HCT116 (cell line): ENCODE results near the gene CNTF. TPM values are rescaled to one million over a fixed set of nuclear protein-coding genes. Genes with fewer than 3 reads are reported as not detected.

ENCODE experiments used
- ATAC-seq: fragments of 200-7000 bp; cut with Tn5 transposase; 2 replicates; pipeline ENCODE4 v1.9.1; 2020; ENCODE audit warnings: mild to moderate bottlenecking, moderate library complexity
- BruUV-seq: library from RNA; stranded (reverse); fragments of 400-500 nt; replicated peaks from 2 replicates; lab custom pipeline; 2021; lab: Mats Ljungman, UMichigan
- CTCF ChIA-PET: fragments of 300-600 bp; sonication (Branson Sonifier 250); formaldehyde crosslinking; loops from one replicate; lab custom pipeline; 2021; ENCODE audit warnings: antibody characterized with exemption; lab: Charles Lee
- POLR2A ChIA-PET: fragments of 300-600, 350-600 bp; sonication (Branson Sonifier 250); formaldehyde crosslinking; loops from one replicate; lab custom pipeline; 2021; ENCODE audit warnings: antibody characterized with exemption; lab: Charles Lee
- RAD21 ChIA-PET, 2 experiments: fragments of 300-600 bp; sonication (Branson Sonifier 250); formaldehyde crosslinking; loops; one replicate each; lab custom pipeline; 2023; ENCODE audit warnings: low total read pairs in 2 of 2; ENCODE audit not compliant: uncharacterized antibody in 2 of 2, unreplicated experiment in 2 of 2, low non-redundant PET in 1 of 2; lab: Charles Lee
- DNase-seq: peaks from one replicate; pipeline ENCODE4 v3.0.0-alpha.2; 2010; ENCODE audit warnings: low read depth, low spot score
- H2AFZ ChIP-seq: fragments of 200-600 bp; shearing (Covaris generic), sonication (generic); 2 replicates; pipeline ENCODE4 v1.6.1; 2017; ENCODE audit warnings: low read depth, mixed run types, mixed read lengths, antibody characterized with exemption, low read length; ENCODE audit not compliant: poor library complexity, severe bottlenecking
- H3K27ac ChIP-seq: 2 replicates; pipeline ENCODE4 v1.5.1; 2012; ENCODE audit warnings: low read depth, low read length
- H3K27me3 ChIP-seq: fragments of 200-600 bp; sonication (generic); 2 replicates; pipeline ENCODE4 v1.6.1; 2016; ENCODE audit warnings: mixed run types, low read length, mixed read lengths; ENCODE audit not compliant: insufficient read depth
- H3K36me3 ChIP-seq, 2 experiments: fragments of 200-500 bp in 1 of 2; fragments of 200-600 bp in 1 of 2; sonication (Bioruptor generic) in 1 of 2; sonication (generic) in 1 of 2; 2 replicates each; pipeline versions ENCODE4 v1.5.1 to v1.6.1; 2014 to 2016; ENCODE audit warnings: low read length in 2 of 2, inconsistent platforms in 1 of 2, mixed read lengths in 1 of 2, mixed run types in 1 of 2; ENCODE audit not compliant: insufficient read depth in 2 of 2, control insufficient read depth in 1 of 2
- H3K4me1 ChIP-seq, 2 experiments: fragments of 200-600 bp in 1 of 2; sonication (generic) in 1 of 2; 2 replicates each; pipeline versions ENCODE4 v1.5.1 to v1.6.1; 2012 to 2017; ENCODE audit warnings: low read length in 2 of 2, inconsistent platforms in 1 of 2, mild to moderate bottlenecking in 1 of 2, mixed read lengths in 1 of 2, mixed run types in 1 of 2, moderate library complexity in 1 of 2; ENCODE audit not compliant: insufficient read depth in 2 of 2, control insufficient read depth in 1 of 2
- H3K4me2 ChIP-seq: fragments of 200-600 bp; sonication (generic); 2 replicates; pipeline ENCODE4 v1.6.1; 2017; ENCODE audit warnings: mixed run types, low read length, mixed read lengths
- H3K4me3 ChIP-seq, 2 experiments: fragments of 200-600 bp in 1 of 2; sonication (generic) in 1 of 2; replicated peaks in 1 of 2; 2 replicates each; pipeline ENCODE4 v1.5.1; 2011 to 2016; ENCODE audit warnings: low read length in 2 of 2, control low read depth in 1 of 2, low read depth in 1 of 2, mild to moderate bottlenecking in 1 of 2, mixed read lengths in 1 of 2, mixed run types in 1 of 2
- H3K79me2 ChIP-seq: fragments of 200-600 bp; sonication (generic); 2 replicates; pipeline ENCODE4 v1.6.1; 2017; ENCODE audit warnings: mild to moderate bottlenecking, mixed run types, low read length, moderate library complexity, mixed read lengths; ENCODE audit not compliant: insufficient read depth
- H3K9ac ChIP-seq: fragments of 200-600 bp; sonication (generic); 2 replicates; pipeline ENCODE4 v1.6.1; 2016; ENCODE audit warnings: low read length, mixed read lengths
- H3K9me2 ChIP-seq: fragments of 200-600 bp; sonication (generic), shearing (Covaris generic); 2 replicates; pipeline ENCODE4 v1.6.1; 2017; ENCODE audit warnings: mixed run types, mild to moderate bottlenecking, moderate library complexity; ENCODE audit not compliant: insufficient read depth
- H3K9me3 ChIP-seq, 2 experiments: fragments of 200-500 bp in 1 of 2; fragments of 200-600 bp in 1 of 2; sonication (Bioruptor generic) in 1 of 2; sonication (generic) in 1 of 2; 2 replicates each; pipeline ENCODE4 v1.6.1; 2014 to 2017; ENCODE audit warnings: low read length in 2 of 2, mixed read lengths in 2 of 2, inconsistent platforms in 1 of 2, low read depth in 1 of 2, mild to moderate bottlenecking in 1 of 2, mixed run types in 1 of 2, moderate library complexity in 1 of 2; ENCODE audit not compliant: control insufficient read depth in 1 of 2, insufficient read depth in 1 of 2
- H4K20me1 ChIP-seq: fragments of 200-600 bp; sonication (generic), shearing (Covaris generic); 2 replicates; pipeline ENCODE4 v1.6.1; 2017; ENCODE audit warnings: mixed run types, mild to moderate bottlenecking, moderate library complexity; ENCODE audit not compliant: insufficient read depth
- EGR1 ChIP-seq: IDR thresholded peaks from 2 replicates; pipeline ENCODE4 v1.6.1; 2012; ENCODE audit warnings: low read depth
- ELF1 ChIP-seq: IDR thresholded peaks from 2 replicates; pipeline ENCODE4 v1.6.1; 2012; ENCODE audit warnings: low read depth, borderline replicate concordance
- FOSL1 ChIP-seq: IDR thresholded peaks from 2 replicates; pipeline ENCODE4 v1.6.1; 2012; ENCODE audit warnings: low read depth
- POLR2A ChIP-seq: IDR thresholded peaks from 2 replicates; pipeline ENCODE4 v1.7.0; 2011; ENCODE audit warnings: borderline replicate concordance; ENCODE audit not compliant: insufficient read depth, insufficient read length; ENCODE audit errors: extremely low read depth
- POLR2AphosphoS5 ChIP-seq: IDR thresholded peaks from 2 replicates; pipeline ENCODE4 v1.6.1; 2011; ENCODE audit warnings: mild to moderate bottlenecking, low read depth, low read length, moderate library complexity
- SIN3A ChIP-seq: IDR thresholded peaks from 2 replicates; pipeline ENCODE4 v1.6.1; 2012; ENCODE audit warnings: low read depth
- SP1 ChIP-seq: IDR thresholded peaks from 2 replicates; pipeline ENCODE4 v1.6.1; 2012; ENCODE audit warnings: low read depth
- SRF ChIP-seq: IDR thresholded peaks from 2 replicates; pipeline ENCODE4 v1.6.1; 2012; ENCODE audit warnings: low read depth
- YY1 ChIP-seq: IDR thresholded peaks from 2 replicates; pipeline ENCODE4 v1.6.1; 2011; ENCODE audit warnings: low read length, low read depth, moderate library complexity, mild to moderate bottlenecking; ENCODE audit not compliant: insufficient replicate concordance; ENCODE audit errors: extremely low read depth
- ZFX ChIP-seq: fragments of 450-650 bp; IDR thresholded peaks from 2 replicates; pipeline ENCODE4 v1.6.1; 2017
- ZNF274 ChIP-seq: fragments of 200-500 bp; sonication (Bioruptor generic); IDR thresholded peaks from 2 replicates; pipeline ENCODE4 v1.6.1; 2014; ENCODE audit warnings: mild to moderate bottlenecking, low read depth, low read length, inconsistent platforms
- intact Hi-C: fragments of 100-400 bp; cut with micrococcal nuclease; formaldehyde crosslinking; loops from 2 replicates; pipeline ENCODE4 v1.10.0; 2022
- total RNA-seq: library from RNA; stranded (reverse); gene quantifications from one replicate; pipeline ENCODE4 v1.2.1, GENCODE V29; 2021; ENCODE audit not compliant: unreplicated experiment

CNTF gene
- total RNA-seq, 1 experiment from 2014 or later: 2.3 TPM

DNA sequence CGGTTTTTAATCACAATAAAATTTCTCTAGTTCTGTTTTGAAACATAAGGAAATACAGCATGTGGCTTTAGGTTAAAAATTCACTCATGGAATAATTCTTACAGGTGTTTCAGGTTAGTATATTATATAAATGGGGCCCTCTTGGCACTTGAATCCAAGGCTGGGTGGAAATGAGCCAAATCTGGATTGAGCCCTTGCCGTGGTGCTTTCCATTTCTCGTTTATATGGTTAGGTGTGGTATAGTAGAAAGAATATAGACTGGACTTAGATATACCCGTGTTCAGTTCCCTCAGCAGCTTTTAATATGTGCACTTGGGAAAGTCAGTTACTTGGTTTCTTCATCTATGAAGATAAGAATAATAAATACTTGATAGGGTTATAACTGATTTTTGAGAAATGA, 27.6 kb upstream of the CNTF start:
- Histone ChIP-seq H3K27ac (no peak overlapping the region), H3K4me1 (no peaks in the 10 kb centered on the region)
- RAD21 ChIA-PET: no interaction called here
- TF ChIP-seq SRF (no peak), ELF1 (no peak)
- TF ChIP-seq, all 23 proteins: peak for 0
- ChIA-PET POLR2A (no interaction called here), CTCF (no interaction called here)
- no peaks in the 10 kb centered on the region for H3K9me2 ChIP-seq
- no peaks in the 10 kb centered on the region for H3K9me3 ChIP-seq
- peaks cover 100% of the 10 kb centered on the region for H3K79me2 ChIP-seq
- no peak overlapping the region for H2AFZ ChIP-seq
- H3K9ac ChIP-seq: no peak overlapping the region
- peaks cover 16% of the 10 kb centered on the region for H4K20me1 ChIP-seq
- no peak overlapping the region for H3K4me3 ChIP-seq
- H3K4me2 ChIP-seq: no peak overlapping the region
- intact Hi-C loops: no loop called here
- H3K36me3 ChIP-seq: peaks cover 0 to 2% of the 10 kb centered on the region in 2 experiments; a peak in 1 of 4 replicates
- H3K27me3 ChIP-seq: no peaks in the 10 kb centered on the region
- ATAC-seq: no peak
- DNase-seq: no peak
- no TSS peak for BruUV-seq

- no peak overlapping the region for H3K9ac ChIP-seq
- BruUV-seq: no TSS peak
- intact Hi-C loops: no loop called here
- no peak overlapping the region for H2AFZ ChIP-seq
- POLR2A ChIA-PET: no interaction called here
- H4K20me1 ChIP-seq: peaks cover 23% of the 10 kb centered on the region
- no peaks in the 10 kb centered on the region for H3K9me2 ChIP-seq
- no peaks in the 10 kb centered on the region for H3K9me3 ChIP-seq
- H3K4me2 ChIP-seq: no peak overlapping the region
- H3K36me3 ChIP-seq: peaks cover 0 to 2% of the 10 kb centered on the region in 2 experiments; a peak in 1 of 4 replicates
- H3K4me3 ChIP-seq: no peak overlapping the region
- CTCF ChIA-PET: no interaction called here
- ATAC-seq: no peak
- H3K27ac ChIP-seq: no peak overlapping the region
- RAD21 ChIA-PET: no interaction called here
- no peak for TF ChIP-seq ZFX
- no peak for TF ChIP-seq SP1
- TF ChIP-seq SIN3A: no peak
- no peak for TF ChIP-seq POLR2AphosphoS5
- TF ChIP-seq EGR1: no peak
- TF ChIP-seq YY1: no peak
- TF ChIP-seq FOSL1: no peak
- TF ChIP-seq POLR2A: no peak
- TF ChIP-seq ZNF274: no peak
- no peak for TF ChIP-seq ELF1
- no peak for DNase-seq
- no peaks in the 10 kb centered on the region for H3K4me1 ChIP-seq
- peaks cover 100% of the 10 kb centered on the region for H3K79me2 ChIP-seq
- H3K27me3 ChIP-seq: no peaks in the 10 kb centered on the region
These were observed 25.8 kb upstream of the CNTF start for GRCh38 chr11:58596621-58597020.
